GM18505 (cell line): ENCODE measurements around the gene NOVA1.
A peak's percentile ranks its signal among the peaks of the same experiment; 100 is the strongest.
"Not testable (repeated sequence)": the region's sequence is repeated elsewhere in the genome, so short reads cannot be mapped to it uniquely, and the experiment has no call there.

ENCODE experiments used
- ATAC-seq: cut with Tn5 transposase; IDR thresholded peaks from one replicate; pipeline ENCODE4 v1.9.1; 2021; ENCODE audit not compliant: unreplicated experiment
- POLR2A ChIP-seq: IDR thresholded peaks from 4 replicates; pipeline ENCODE4 v1.6.1; 2011; ENCODE audit warnings: borderline replicate concordance; ENCODE audit not compliant: insufficient read depth, insufficient read length; ENCODE audit errors: extremely low read depth

NOVA1 gene, protein sequence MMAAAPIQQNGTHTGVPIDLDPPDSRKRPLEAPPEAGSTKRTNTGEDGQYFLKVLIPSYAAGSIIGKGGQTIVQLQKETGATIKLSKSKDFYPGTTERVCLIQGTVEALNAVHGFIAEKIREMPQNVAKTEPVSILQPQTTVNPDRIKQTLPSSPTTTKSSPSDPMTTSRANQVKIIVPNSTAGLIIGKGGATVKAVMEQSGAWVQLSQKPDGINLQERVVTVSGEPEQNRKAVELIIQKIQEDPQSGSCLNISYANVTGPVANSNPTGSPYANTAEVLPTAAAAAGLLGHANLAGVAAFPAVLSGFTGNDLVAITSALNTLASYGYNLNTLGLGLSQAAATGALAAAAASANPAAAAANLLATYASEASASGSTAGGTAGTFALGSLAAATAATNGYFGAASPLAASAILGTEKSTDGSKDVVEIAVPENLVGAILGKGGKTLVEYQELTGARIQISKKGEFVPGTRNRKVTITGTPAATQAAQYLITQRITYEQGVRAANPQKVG

DNA sequence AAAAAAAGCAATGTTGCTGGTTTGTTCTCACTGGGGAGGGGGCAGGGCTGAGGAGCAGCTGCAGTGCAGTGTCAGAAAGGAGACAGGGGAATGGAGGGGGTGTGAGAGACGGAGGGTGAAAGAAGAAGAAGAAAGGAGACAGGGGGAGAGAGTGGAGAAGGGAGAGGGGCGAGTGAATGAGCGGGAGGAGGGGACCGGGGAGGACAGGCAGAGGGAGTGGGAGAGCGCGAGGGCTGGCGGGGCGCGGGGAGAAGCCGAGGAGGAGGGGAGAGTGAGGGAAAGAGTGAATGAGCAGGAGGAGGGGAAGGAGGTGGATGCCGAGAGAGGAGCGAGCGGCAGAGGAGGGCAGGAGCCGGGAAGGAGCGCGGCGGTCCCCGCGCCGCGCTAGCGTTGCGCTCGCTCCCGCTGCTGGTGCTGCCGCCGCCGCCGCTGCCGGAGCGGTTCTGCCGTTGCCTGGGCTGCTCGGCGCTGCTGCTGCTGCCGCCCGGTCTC lies at the start of gene NOVA1:
Gene NOVA1, minus strand, starts transcription at position 445 of the 492 bp plus-strand sequence. CDS start 597 bp downstream, outside the sequence.
- peak; percentile 33 for ATAC-seq

GRCh38 chr14:26645057-26645456 lies 47.2 kb upstream of the NOVA1 start:
- ATAC-seq, result not testable (repeated sequence)

More for the DNA sequence above, at the start of gene NOVA1:
- TF ChIP-seq POLR2A, result no peak

DNA sequence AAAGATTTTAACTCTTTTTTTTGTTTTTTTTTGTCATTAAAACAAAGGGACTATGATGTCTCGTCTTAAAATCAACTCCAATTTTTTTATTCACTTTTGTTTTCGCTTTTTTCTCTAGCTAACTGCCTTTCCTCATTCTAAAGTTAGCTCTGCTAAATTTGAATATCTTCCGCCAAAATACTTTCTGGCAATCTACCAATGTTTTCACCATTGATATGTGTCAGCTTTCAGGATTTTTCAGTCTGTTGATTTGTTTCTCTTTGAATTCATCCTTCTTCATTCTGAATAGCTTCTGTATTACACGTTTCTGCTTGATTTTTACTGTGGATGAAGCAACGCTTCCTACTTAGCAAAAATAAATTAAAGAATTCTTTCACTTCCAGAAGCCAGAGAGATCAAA lies 38.7 kb upstream of the NOVA1 start:
- no peak for TF ChIP-seq POLR2A
- ATAC-seq, result no peak

DNA sequence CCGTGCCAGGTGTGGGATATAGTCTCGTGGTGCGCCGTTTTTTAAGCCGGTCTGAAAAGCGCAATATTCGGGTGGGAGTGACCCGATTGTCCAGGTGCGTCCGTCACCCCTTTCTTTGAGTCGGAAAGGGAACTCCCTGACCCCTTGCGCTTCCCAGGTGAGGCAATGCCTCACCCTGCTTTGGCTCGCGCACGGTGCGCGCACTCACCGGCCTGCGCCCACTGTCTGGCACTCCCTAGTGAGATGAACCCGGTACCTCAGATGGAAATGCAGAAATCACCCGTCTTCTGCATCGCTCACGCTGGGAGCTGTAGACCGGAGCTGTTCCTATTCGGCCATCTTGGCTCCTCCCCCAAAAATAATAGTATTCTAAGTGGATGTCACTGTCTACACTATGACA lies 37.1 kb upstream of the NOVA1 start:
- ATAC-seq, result not testable (repeated sequence)

DNA sequence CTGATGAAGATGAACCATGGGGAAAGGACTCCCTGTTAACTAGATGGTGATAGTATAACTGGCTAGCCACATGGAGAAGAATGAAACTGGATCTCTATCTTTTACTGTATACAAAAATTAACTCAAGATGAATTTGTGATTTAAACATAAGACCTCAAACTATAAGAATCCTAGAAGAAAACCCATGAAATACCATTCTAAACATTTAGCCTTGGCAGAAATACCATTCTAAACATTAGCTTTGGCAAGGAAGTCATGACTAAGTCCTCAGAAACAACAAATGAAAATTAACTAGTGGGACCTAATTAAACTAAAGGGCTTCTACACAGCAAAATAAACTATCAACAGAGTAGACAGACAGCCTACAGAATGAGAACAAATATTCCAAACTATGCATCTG lies 28.4 kb upstream of the NOVA1 start:
- ATAC-seq, result no peak
- no peak for TF ChIP-seq POLR2A

GRCh38 chr14:26622611-26623010 lies 24.8 kb upstream of the NOVA1 start:
- TF ChIP-seq POLR2A, result no peak

DNA sequence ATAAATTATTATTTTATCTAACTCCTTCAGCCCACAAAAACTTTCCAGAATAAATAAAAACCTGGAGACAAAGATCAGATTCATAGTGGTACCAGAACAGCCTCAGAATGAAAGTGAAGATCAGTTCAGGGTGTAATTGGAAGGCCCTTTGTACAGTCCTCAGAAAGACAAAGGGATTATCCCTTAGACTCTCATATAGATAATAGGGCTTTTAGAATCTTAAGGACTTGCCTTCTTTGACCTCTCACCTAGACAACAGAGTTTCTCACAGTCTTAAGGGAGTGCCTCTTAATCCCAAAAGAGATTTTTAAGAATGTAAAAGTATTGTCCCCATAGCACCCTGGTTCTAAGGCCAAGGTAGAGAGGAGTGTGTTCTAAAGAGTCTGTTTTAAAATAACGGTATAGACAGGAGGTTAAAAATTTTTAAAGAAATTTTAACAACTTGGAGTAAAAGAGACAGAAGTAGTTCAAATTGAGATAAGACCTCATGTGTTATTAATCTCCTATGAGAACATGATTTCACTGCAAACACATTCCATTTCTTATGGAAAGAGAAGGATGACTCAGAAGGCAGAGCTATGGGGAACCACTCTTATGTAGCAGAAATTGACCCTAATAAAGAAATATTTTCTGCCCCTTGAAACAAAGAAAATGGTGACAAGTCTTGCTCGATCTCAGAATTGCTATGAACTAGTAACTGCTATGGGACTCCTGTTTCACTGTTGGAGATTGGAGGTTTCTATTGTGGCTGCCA lies 24.2 kb upstream of the NOVA1 start:
- no peak for TF ChIP-seq POLR2A

More at GRCh38 chr14:26622611-26623010, 24.8 kb upstream of the NOVA1 start:
- ATAC-seq, result no peak

GRCh38 chr14:26621364-26621763 lies 23.5 kb upstream of the NOVA1 start:
- ATAC-seq, result no peak
- no peak for TF ChIP-seq POLR2A

More for the DNA sequence above, 24.2 kb upstream of the NOVA1 start:
- ATAC-seq, result no peak

GRCh38 chr14:26611259-26611658 lies 13.4 kb upstream of the NOVA1 start:
- no peak for ATAC-seq
- TF ChIP-seq POLR2A, result no peak

DNA sequence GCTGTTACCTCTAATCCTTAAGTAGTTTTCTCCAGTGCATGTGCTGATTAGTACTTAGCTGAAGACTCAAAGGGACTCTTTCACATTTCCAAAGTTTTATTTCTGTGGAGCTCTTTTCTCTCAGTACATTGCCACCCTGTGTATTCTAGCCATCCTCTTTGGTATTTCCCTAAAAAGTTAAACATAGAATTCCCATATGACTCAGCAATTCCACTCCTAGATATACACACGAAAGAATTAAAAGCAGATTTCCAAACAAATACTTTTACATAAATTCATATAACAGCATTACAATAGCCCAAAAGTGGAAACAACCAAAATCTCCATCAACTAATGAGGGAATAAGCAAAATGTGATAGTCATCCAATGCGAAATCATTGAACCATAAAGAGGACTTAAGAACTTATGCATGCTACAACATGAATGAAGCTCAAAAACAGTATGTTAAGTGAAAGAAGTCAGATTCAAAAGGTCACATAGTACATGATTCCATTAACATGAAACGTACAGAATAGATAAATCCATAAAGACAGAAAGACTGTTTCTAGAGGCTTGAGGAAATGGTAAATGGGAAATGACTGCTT lies 9.0 kb upstream of the NOVA1 start:
- no peak for ATAC-seq
- no peak for TF ChIP-seq POLR2A

- ATAC-seq, result no peak
- TF ChIP-seq POLR2A, result no peak
Measured at GRCh38 chr14:26605602-26606001, 7.8 kb upstream of the NOVA1 start.

DNA sequence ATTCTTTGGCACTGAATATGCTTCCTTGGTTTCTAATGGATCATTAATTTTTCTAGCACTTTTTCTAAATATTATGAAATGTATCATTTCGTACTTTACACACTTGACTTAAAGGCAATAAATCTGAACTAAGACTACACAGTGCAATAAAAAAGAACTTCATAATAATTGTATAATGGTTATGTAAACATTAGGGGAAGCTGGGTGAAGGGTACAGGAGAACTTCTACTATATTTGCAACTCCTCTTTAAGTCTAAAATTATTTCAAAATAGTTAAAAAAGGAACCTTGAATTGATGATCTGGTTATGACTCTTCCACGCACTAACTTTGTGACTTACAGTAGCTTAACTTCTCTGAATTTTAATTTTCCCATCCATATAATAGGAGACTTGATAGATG lies 5.1 kb upstream of the NOVA1 start:
- TF ChIP-seq POLR2A, result no peak
- no peak for ATAC-seq

- no peak for ATAC-seq
- no peak for TF ChIP-seq POLR2A
Measured at GRCh38 chr14:26601856-26602255, 4.0 kb upstream of the NOVA1 start.

GRCh38 chr14:26599291-26599690 lies 1.5 kb upstream of the NOVA1 start:
- no peak for ATAC-seq
- TF ChIP-seq POLR2A, result no peak

GRCh38 chr14:26598672-26599131 lies 869 bp upstream of the NOVA1 start:
- ATAC-seq, result no peak
- TF ChIP-seq POLR2A, result no peak
